MCF 10A (cell line): ENCODE data around the gene KRT6C. TPM values are rescaled to one million over a fixed set of nuclear protein-coding genes. Genes with fewer than 3 reads are reported as not detected.
A peak's percentile ranks its signal among the peaks of the same experiment; 100 is the strongest.

Experiments used
- BruUV-seq: library from RNA; stranded (reverse); fragments of 400-500 nt; replicated peaks from 2 replicates; lab custom pipeline; 2021; lab: Mats Ljungman, UMichigan
- CTCF ChIA-PET: fragments of 300-600 bp; sonication (Branson Sonifier 250); formaldehyde crosslinking; extraction: SDS; loops from one replicate; lab custom pipeline; 2021; ENCODE audit warnings: antibody characterized with exemption, inconsistent platforms; lab: Yijun Ruan, JAX
- POLR2A ChIA-PET: fragments of 300-600, 350-650 bp; sonication (Branson Sonifier 250); formaldehyde crosslinking; extraction: SDS; loops from one replicate; lab custom pipeline; 2020; ENCODE audit warnings: antibody characterized with exemption, inconsistent platforms; lab: Yijun Ruan, JAX
- DNase-seq: peaks from one replicate; pipeline ENCODE4 v3.0.0-alpha.2; 2018; ENCODE audit not compliant: unreplicated experiment
- H3K27ac Mint-ChIP-seq: one replicate; pipeline ENCODE4 v1.8.0; 2022; ENCODE audit warnings: mild to moderate bottlenecking, low read depth, mixed read lengths; ENCODE audit not compliant: unreplicated experiment
- H3K27me3 Mint-ChIP-seq: one replicate; pipeline ENCODE4 v1.8.0; 2022; ENCODE audit warnings: mixed read lengths; ENCODE audit not compliant: insufficient read depth, unreplicated experiment
- H3K36me3 Mint-ChIP-seq: one replicate; pipeline ENCODE4 v1.8.0; 2022; ENCODE audit warnings: mild to moderate bottlenecking, moderate library complexity, mixed read lengths; ENCODE audit not compliant: insufficient read depth, unreplicated experiment
- H3K4me1 Mint-ChIP-seq: one replicate; pipeline ENCODE4 v1.8.0; 2022; ENCODE audit warnings: mixed read lengths; ENCODE audit not compliant: insufficient read depth, unreplicated experiment
- H3K4me3 Mint-ChIP-seq: one replicate; pipeline ENCODE4 v1.8.0; 2022; ENCODE audit warnings: mild to moderate bottlenecking, moderate library complexity, mixed read lengths; ENCODE audit not compliant: unreplicated experiment
- H3K9me3 Mint-ChIP-seq: one replicate; pipeline ENCODE4 v1.8.0; 2022; ENCODE audit warnings: mixed read lengths; ENCODE audit not compliant: unreplicated experiment
- CTCF ChIP-seq: fragments of 200-600 bp; IDR thresholded peaks from one replicate; pipeline ENCODE4 v1.8.0; 2022; ENCODE audit warnings: antibody characterized with exemption, mild to moderate bottlenecking; ENCODE audit not compliant: unreplicated experiment
- intact Hi-C: fragments of 100-400 bp; cut with micrococcal nuclease; formaldehyde crosslinking; loops from 2 replicates; pipeline ENCODE4 v1.14.1; 2022
- total RNA-seq: library from RNA; stranded (reverse); gene quantifications from 2 replicates; pipeline ENCODE4 v1.2.3, GENCODE V29; 2022

KRT6C gene
- total RNA-seq, 1 experiment from 2014 or later, result 0.19 TPM

- H3K4me1 Mint-ChIP-seq, result peaks cover 35% of the 10 kb centered on the region
- intact Hi-C loops, result loop anchor here (2.0 to 10.0 kb wide), 4 partner anchors 48 to 80 kb away; partner anchors contain the start of gene KRT5
- BruUV-seq, result no TSS peak
- no peak overlapping the region for H3K27ac Mint-ChIP-seq
- CTCF ChIA-PET, result interaction anchor here (0.6 to 1.6 kb wide), 5 partner anchors 47 to 544 kb away, joined by 3 to 4 read pairs (median 3); no protein-coding TSS in a partner anchor
- POLR2A ChIA-PET, result interaction anchor here (0.7 to 2.1 kb wide), 8 partner anchors 10 to 74 kb away, joined by 3 to 12 read pairs (median 3); partner anchors contain the start of gene KRT6B
- no peaks in the 10 kb centered on the region for H3K9me3 Mint-ChIP-seq
- no peak for TF ChIP-seq CTCF
- H3K27me3 Mint-ChIP-seq, result no peaks in the 10 kb centered on the region
- no peak overlapping the region for H3K4me3 Mint-ChIP-seq
- peak; percentile 98 for DNase-seq
- H3K36me3 Mint-ChIP-seq, result no peaks in the 10 kb centered on the region
Measured at GRCh38 chr12:52442600-52443061, 31.0 kb downstream of the KRT6C start.

GRCh38 chr12:52441320-52441911 lies 32.2 kb downstream of the KRT6C start:
- Mint-ChIP-seq H3K27me3 (no peaks in the 10 kb centered on the region), H3K27ac (no peak overlapping the region), H3K4me1 (peaks cover 47% of the 10 kb centered on the region), H3K4me3 (no peak overlapping the region), H3K9me3 (no peaks in the 10 kb centered on the region), H3K36me3 (no peaks in the 10 kb centered on the region)
- peak; percentile 93 for DNase-seq
- ChIA-PET CTCF (interaction anchor here (1.6 kb wide), 1 partner anchor 54 kb away, joined by 4 read pairs; no protein-coding TSS in a partner anchor), POLR2A (interaction anchor here (0.6 to 2.1 kb wide), 8 partner anchors 11 to 565 kb away, joined by 3 to 12 read pairs (median 4); partner anchors contain the start of genes EIF4B, KRT6A, KRT6B and KRT6C)
- no peak for TF ChIP-seq CTCF
- intact Hi-C loops, result loop anchor here (5.0 to 10.0 kb wide), 3 partner anchors 47 to 81 kb away; partner anchors contain the start of gene KRT5
- no TSS peak for BruUV-seq

- H3K4me3 Mint-ChIP-seq, result no peak overlapping the region
- no peaks in the 10 kb centered on the region for H3K36me3 Mint-ChIP-seq
- no TSS peak for BruUV-seq
- no peaks in the 10 kb centered on the region for H3K27me3 Mint-ChIP-seq
- H3K9me3 Mint-ChIP-seq, result no peaks in the 10 kb centered on the region
- peak; percentile 44 for DNase-seq
- no peak overlapping the region for H3K27ac Mint-ChIP-seq
- no peak for TF ChIP-seq CTCF
- intact Hi-C loops, result loop anchor here (5.0 to 10.0 kb wide), 3 partner anchors 46 to 81 kb away; partner anchors contain the start of gene KRT5
- POLR2A ChIA-PET, result interaction anchor here (0.6 to 1.4 kb wide), 4 partner anchors 33 to 53 kb away, joined by 3 to 6 read pairs (median 3); partner anchors contain the start of genes KRT6A and KRT6C
- peaks cover 48% of the 10 kb centered on the region for H3K4me1 Mint-ChIP-seq
- CTCF ChIA-PET, result no interaction called here
Measured at GRCh38 chr12:52440821-52441319, 32.7 kb downstream of the KRT6C start.

DNA sequence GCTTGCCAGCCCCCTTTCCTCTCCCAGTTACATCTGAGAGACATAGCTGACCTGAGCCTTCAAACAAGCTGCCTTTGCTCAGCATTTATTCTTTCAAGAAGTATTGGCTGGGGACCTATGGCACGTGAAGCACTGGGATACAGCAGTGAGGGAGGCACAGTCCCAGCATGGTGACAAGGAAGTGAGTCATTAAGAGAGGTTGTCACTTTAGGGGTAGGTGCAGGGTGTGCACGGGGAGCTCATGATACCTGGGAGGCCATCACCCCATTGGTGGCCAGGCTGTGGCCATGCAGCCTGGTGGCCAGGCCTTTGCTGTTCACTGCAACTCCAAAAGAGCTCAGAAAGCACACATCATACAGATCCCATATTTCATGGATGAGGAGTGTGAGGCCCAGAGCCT lies 33.8 kb downstream of the KRT6C start:
- Mint-ChIP-seq H3K4me1 (peaks cover 50% of the 10 kb centered on the region), H3K27me3 (no peaks in the 10 kb centered on the region), H3K4me3 (no peak overlapping the region), H3K9me3 (no peaks in the 10 kb centered on the region), H3K27ac (no peak overlapping the region), H3K36me3 (no peaks in the 10 kb centered on the region)
- intact Hi-C loops, result loop anchor here (5.0 to 10.0 kb wide), 3 partner anchors 45 to 82 kb away; partner anchors contain the start of gene KRT5
- no peak for TF ChIP-seq CTCF
- no peak for DNase-seq
- ChIA-PET CTCF (interaction anchor here (0.6 kb wide), 1 partner anchor 439 kb away, joined by 4 read pairs; no protein-coding TSS in a partner anchor), POLR2A (interaction anchor here (0.9 to 1.0 kb wide), 2 partner anchors 38 to 72 kb away, joined by 3 read pairs; no protein-coding TSS in a partner anchor)
- no TSS peak for BruUV-seq
